Breast epithelium (tissue), 3 donors: Measurements from ENCODE around the gene PLCXD1.

Experiments used
- CTCF ChIP-seq, 3 donors: fragments of 450-650 bp; IDR thresholded peaks; one replicate each; pipeline ENCODE4 v1.5.1; 2016 to 2017; ENCODE audit warnings: antibody characterized with exemption in 3 of 3, mild to moderate bottlenecking in 3 of 3, moderate library complexity in 3 of 3
- POLR2A ChIP-seq: fragments of 450-650 bp; IDR thresholded peaks from one replicate; pipeline ENCODE4 v1.6.1; 2016; ENCODE audit warnings: antibody characterized with exemption, mild to moderate bottlenecking, moderate library complexity
- POLR2AphosphoS5 ChIP-seq, 3 donors: sonication (generic); formaldehyde crosslinking; IDR thresholded peaks; one replicate each; pipeline ENCODE4 v1.6.1; 2017; ENCODE audit warnings: antibody characterized with exemption in 3 of 3

DNA sequence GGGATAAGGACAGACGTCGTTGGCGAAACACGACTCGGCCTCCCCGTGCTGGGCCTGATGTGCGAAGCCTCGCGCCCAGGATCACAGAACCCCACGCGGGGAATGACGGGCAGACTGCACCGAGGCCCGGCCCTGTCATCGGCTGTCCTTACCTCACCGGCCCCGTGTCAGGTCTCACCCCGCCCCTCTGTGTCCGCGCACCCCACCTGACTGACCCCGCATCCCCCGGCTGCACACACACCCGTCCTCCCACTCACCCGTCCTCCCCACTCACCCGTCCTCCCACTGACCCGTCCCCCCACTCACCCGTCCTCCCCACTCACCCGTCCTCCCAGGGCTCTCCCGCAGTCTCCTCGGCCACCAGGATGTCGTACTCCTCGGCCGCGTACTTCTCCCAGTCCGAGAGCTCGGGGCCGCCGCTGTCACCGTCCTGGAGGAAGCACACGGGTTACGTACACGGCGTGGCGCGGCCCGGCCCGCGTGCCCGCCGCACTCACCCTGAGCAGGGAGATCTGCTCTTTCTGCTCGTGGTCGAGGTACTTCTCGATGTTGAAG, 57.2 kb downstream of the PLCXD1 start:
- TF ChIP-seq POLR2AphosphoS5 (IDR thresholded peaks at IDR 0.05) (no peak), POLR2A (no peak), CTCF (IDR thresholded peaks at IDR 0.05) (no peak)
